ENCODE measurements around the gene CFAP46.

DNA sequence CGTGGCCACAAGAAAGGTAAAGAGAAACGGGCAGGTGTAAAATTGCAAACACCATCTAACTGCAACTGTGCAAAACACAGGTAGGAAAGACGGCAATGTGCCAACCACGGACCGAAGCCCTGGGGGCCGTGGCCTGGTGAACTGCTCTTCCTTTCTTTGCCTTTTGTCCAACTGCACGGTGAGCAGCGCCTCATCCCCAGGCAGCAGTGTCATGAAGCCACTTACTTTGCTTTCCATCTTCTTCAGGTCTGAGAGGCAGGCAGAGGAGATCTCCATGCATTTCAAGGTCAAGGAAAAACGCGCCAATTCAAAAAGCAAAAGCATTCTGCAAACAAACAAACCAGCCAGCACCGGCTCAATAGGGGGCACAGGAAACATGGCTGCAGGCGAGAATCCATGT is 12.9 kb downstream of the CFAP46 start:
- TF ChIP-seq, protein P1, sequence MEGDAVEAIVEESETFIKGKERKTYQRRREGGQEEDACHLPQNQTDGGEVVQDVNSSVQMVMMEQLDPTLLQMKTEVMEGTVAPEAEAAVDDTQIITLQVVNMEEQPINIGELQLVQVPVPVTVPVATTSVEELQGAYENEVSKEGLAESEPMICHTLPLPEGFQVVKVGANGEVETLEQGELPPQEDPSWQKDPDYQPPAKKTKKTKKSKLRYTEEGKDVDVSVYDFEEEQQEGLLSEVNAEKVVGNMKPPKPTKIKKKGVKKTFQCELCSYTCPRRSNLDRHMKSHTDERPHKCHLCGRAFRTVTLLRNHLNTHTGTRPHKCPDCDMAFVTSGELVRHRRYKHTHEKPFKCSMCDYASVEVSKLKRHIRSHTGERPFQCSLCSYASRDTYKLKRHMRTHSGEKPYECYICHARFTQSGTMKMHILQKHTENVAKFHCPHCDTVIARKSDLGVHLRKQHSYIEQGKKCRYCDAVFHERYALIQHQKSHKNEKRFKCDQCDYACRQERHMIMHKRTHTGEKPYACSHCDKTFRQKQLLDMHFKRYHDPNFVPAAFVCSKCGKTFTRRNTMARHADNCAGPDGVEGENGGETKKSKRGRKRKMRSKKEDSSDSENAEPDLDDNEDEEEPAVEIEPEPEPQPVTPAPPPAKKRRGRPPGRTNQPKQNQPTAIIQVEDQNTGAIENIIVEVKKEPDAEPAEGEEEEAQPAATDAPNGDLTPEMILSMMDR (IDR thresholded peaks at IDR 0.05), result no peak
- TF ChIP-seq POLR2A (IDR thresholded peaks at IDR 0.05; ENCODE audit: low read depth), result no peak
